Left cardiac atrium (tissue), 4 donors: Measurements from ENCODE around the gene OR10A2. TPM values are rescaled to one million over a fixed set of nuclear protein-coding genes. Genes with fewer than 3 reads are reported as not detected.
"Not testable (repeated sequence)": the region's sequence is repeated elsewhere in the genome, so short reads cannot be mapped to it uniquely, and the experiment has no call there.

ENCODE experiments used
- ATAC-seq, 2 donors: fragments of 200-7000 bp; cut with Tn5 transposase; one replicate each; pipeline ENCODE4 v1.9.1; 2020; ENCODE audit warnings: mild to moderate bottlenecking in 2 of 2, moderate library complexity in 2 of 2
- DNase-seq: peaks from one replicate; pipeline ENCODE4 v3.0.0-alpha.2; 2020
- intact Hi-C, 2 donors: fragments of 100-400 bp; cut with DNase I; formaldehyde crosslinking; loops; one replicate each; pipeline versions ENCODE4 v1.14.1 to v1.15.1; 2022 to 2023
- total RNA-seq, 2 donors: library from RNA; stranded (reverse); fragmentation: NEBNext Ultra II Directional; extraction: Animal tissue kit (Norgen Biotek cat#: 25700); gene quantifications; one replicate each; pipeline ENCODE4 v1.2.1, GENCODE V29; 2021
- donor health status: DM: no; HTN: yes; CAD: no.
- donor health status: DM: no; HTN: yes; CAD: no; lungs with severe emphysema.
- donor health status: DM: yes; HTN: yes; CAD: no.
- donor health status: Dilated cardiomyopathy.

The OR10A2 gene
- total RNA-seq, 2 donors from 2014 or later, result not detected

- intact Hi-C loops, result no loop called here
- no peak for ATAC-seq
- DNase-seq, result no peak
These were observed 14.1 kb downstream of the OR10A2 start for GRCh38 chr11:6876914-6877313.

- no peak for DNase-seq
- ATAC-seq, result no peak
- intact Hi-C loops, result no loop called here
These were observed 19.9 kb downstream of the OR10A2 start for GRCh38 chr11:6882751-6883150.

GRCh38 chr11:6887711-6888110 lies 24.9 kb downstream of the OR10A2 start:
- intact Hi-C loops, DNase-seq, ATAC-seq: not testable (repeated sequence)

- DNase-seq (no peak), ATAC-seq (no peak)
- intact Hi-C loops, result no loop called here
These were observed 26.0 kb downstream of the OR10A2 start for GRCh38 chr11:6888830-6889229.

GRCh38 chr11:6889835-6890234 lies 27.0 kb downstream of the OR10A2 start:
- intact Hi-C loops, result no loop called here
- ATAC-seq, result no peak
- no peak for DNase-seq

GRCh38 chr11:6892400-6892799 lies 29.5 kb downstream of the OR10A2 start, which contains the start of gene OR2D2:
Gene OR2D2 (minus strand): TSS chr11:6892500. CDS start chr11:6892500, 0 bp downstream.
- no peak for DNase-seq
- intact Hi-C loops, result no loop called here
- no peak for ATAC-seq

- no peak for DNase-seq
- intact Hi-C loops, result no loop called here
- ATAC-seq, result no peak
These were observed 31.2 kb downstream of the OR10A2 start for GRCh38 chr11:6894097-6894496.

GRCh38 chr11:6895010-6895409 lies 32.2 kb downstream of the OR10A2 start:
- DNase-seq (no peak), ATAC-seq (no peak)
- intact Hi-C loops, result no loop called here

- no peak for ATAC-seq
- no peak for DNase-seq
- intact Hi-C loops, result no loop called here
These were observed 36.1 kb downstream of the OR10A2 start for GRCh38 chr11:6898911-6899310.

GRCh38 chr11:6900327-6900999 lies 37.6 kb downstream of the OR10A2 start:
- intact Hi-C loops, result no loop called here
- ATAC-seq, result no peak

GRCh38 chr11:6904804-6905203 lies 41.9 kb downstream of the OR10A2 start:
- ATAC-seq, intact Hi-C loops, DNase-seq: not testable (repeated sequence)

More at GRCh38 chr11:6900327-6900999, 37.6 kb downstream of the OR10A2 start:
- DNase-seq, result no peak

GRCh38 chr11:6911378-6911777 lies 48.5 kb downstream of the OR10A2 start:
- ATAC-seq, result no peak
- no peak for DNase-seq
- intact Hi-C loops, result no loop called here

- DNase-seq (peak; percentile 22), ATAC-seq (peak in 1 of 2 donors; percentile 64)
- intact Hi-C loops, result no loop called here
These were observed 49.1 kb downstream of the OR10A2 start for GRCh38 chr11:6911948-6912347.

- DNase-seq (no peak), ATAC-seq (no peak)
- intact Hi-C loops, result no loop called here
These were observed 56.8 kb downstream of the OR10A2 start for GRCh38 chr11:6919698-6920097.

- no peak for ATAC-seq
- intact Hi-C loops, result no loop called here
- no peak for DNase-seq
These were observed 57.8 kb downstream of the OR10A2 start, which contains the start of gene OR2D3 for GRCh38 chr11:6920702-6921101. Gene OR2D3 (plus strand): TSS chr11:6921002. CDS start chr11:6921002, 0 bp downstream.

Other genes starting within 250 kb of the OR10A2 start
- gene TPP1, start 243.6 kb upstream of the OR10A2 start, total RNA-seq, result 10 to 100 TPM; 69.5 to 87.7 TPM
- 10 to 100 TPM; 14.4 to 15.8 TPM for gene DCHS1, start 207.2 kb upstream of the OR10A2 start, total RNA-seq
- gene MRPL17, start 179.7 kb upstream of the OR10A2 start, total RNA-seq, result 10 to 100 TPM; 40.0 to 48.6 TPM
- under 1 TPM; 0.08 to 0.15 TPM for gene OR2AG2, start 91.1 kb upstream of the OR10A2 start, total RNA-seq
- gene OR2AG1, start 80.0 kb upstream of the OR10A2 start, total RNA-seq, result not detected
- gene OR6A2, start 63.4 kb upstream of the OR10A2 start, total RNA-seq, result under 1 TPM in 1 of 2 donors, not detected in 1; 0.08 TPM
- gene OR10A5, start 17.4 kb upstream of the OR10A2 start, total RNA-seq, result not detected
- not detected for gene OR10A4, start 13.6 kb downstream of the OR10A2 start, total RNA-seq
- gene OR2D2, start 29.4 kb downstream of the OR10A2 start, total RNA-seq, result not detected
- not detected for gene OR2D3, start 57.9 kb downstream of the OR10A2 start, total RNA-seq
- gene ZNF215, start 63.4 kb downstream of the OR10A2 start, total RNA-seq, result 1 to 10 TPM in 1 of 2 donors, under 1 TPM in 1; 0.89 to 1.0 TPM
- gene ZNF214, start 157.3 kb downstream of the OR10A2 start, total RNA-seq, result 1 to 10 TPM; 1.4 to 1.5 TPM
- gene NLRP14, start 157.4 kb downstream of the OR10A2 start, total RNA-seq, result not detected
- gene RBMXL2, start 225.9 kb downstream of the OR10A2 start, total RNA-seq, result not detected